HAP-1 (cell line): ENCODE results near the gene MRTFB.

Experiments used
- DNase-seq, 2 experiments: peaks; one replicate each; pipeline ENCODE4 v3.0.0-alpha.2; 2016 to 2020; ENCODE audit warnings: low spot score in 2 of 2
- H3K27me3 ChIP-seq: fragments of 250-450 bp; sonication (Bioruptor Pico); 2 replicates; pipeline ENCODE4 v1.5.1; 2020; ENCODE audit warnings: low read depth, mild to moderate bottlenecking, moderate library complexity
- H3K36me3 ChIP-seq: fragments of 250-450 bp; sonication (Bioruptor Pico); replicated peaks from 2 replicates; pipeline ENCODE4 v1.5.1; 2020; ENCODE audit warnings: mild to moderate bottlenecking
- H3K4me1 ChIP-seq: fragments of 250-450 bp; sonication (Bioruptor Pico); 2 replicates; pipeline ENCODE4 v1.5.1; 2020; ENCODE audit warnings: mild to moderate bottlenecking
- H3K4me3 ChIP-seq: fragments of 250-450 bp; sonication (Bioruptor Pico); 2 replicates; pipeline ENCODE4 v1.5.1; 2020; ENCODE audit warnings: mild to moderate bottlenecking, moderate library complexity
- H3K9me3 ChIP-seq: fragments of 250-450 bp; sonication (Bioruptor Pico); 2 replicates; pipeline ENCODE4 v1.5.1; 2020; ENCODE audit warnings: mild to moderate bottlenecking, moderate library complexity
- in situ Hi-C: fragments of 300-500 bp; cut with MboI; formaldehyde crosslinking; loops from 3 replicates; pipeline ENCODE4 v1.14.3; 2020; ENCODE audit warnings: low sequenced_read_pairs, inconsistent platforms, mixed read lengths

MRTFB gene

GRCh38 chr16:14301169-14302030, 230.3 kb downstream of the MRTFB start:
- H3K9me3 ChIP-seq = no peaks in the 10 kb centered on the region
- H3K4me3 ChIP-seq = peak overlapping the region; percentile 31
- H3K27me3 ChIP-seq = no peaks in the 10 kb centered on the region
- peaks cover 14% of the 10 kb centered on the region for H3K4me1 ChIP-seq
- H3K36me3 ChIP-seq = no peaks in the 10 kb centered on the region
- peak in 1 of 2 experiments; percentile 29 for DNase-seq
- in situ Hi-C loops = loop anchor here (5.0 to 10.0 kb wide), 2 partner anchors 73 to 226 kb away; no protein-coding TSS in a partner anchor

DNA sequence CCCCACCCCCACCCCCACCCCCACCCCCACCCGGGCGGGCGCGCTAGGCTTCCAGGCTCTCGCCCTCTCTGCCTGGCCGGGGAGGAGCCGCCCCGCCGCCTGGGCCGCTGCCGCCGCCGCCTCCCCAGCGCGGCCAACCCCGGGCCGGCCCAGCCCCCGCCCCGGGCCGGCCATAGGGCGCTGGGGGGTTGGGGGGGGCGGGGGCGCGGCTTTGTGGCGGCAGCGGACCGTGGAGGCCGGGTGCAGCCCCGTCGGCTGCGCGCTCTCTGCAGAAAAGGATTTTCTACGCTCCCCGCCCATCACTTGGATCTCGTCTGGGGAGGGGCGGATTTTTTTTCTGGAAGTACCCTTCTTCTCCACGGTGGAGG, 230.9 kb downstream of the MRTFB start:
- DNase-seq = peak; percentile 53 to 77
- Histone ChIP-seq H3K27me3 (no peaks in the 10 kb centered on the region), H3K36me3 (no peaks in the 10 kb centered on the region), H3K4me1 (peaks cover 14% of the 10 kb centered on the region), H3K4me3 (peak overlapping the region; percentile 64), H3K9me3 (no peaks in the 10 kb centered on the region)
- in situ Hi-C loops = loop anchor here (5.0 to 10.0 kb wide), 2 partner anchors 73 to 225 kb away; no protein-coding TSS in a partner anchor

DNA sequence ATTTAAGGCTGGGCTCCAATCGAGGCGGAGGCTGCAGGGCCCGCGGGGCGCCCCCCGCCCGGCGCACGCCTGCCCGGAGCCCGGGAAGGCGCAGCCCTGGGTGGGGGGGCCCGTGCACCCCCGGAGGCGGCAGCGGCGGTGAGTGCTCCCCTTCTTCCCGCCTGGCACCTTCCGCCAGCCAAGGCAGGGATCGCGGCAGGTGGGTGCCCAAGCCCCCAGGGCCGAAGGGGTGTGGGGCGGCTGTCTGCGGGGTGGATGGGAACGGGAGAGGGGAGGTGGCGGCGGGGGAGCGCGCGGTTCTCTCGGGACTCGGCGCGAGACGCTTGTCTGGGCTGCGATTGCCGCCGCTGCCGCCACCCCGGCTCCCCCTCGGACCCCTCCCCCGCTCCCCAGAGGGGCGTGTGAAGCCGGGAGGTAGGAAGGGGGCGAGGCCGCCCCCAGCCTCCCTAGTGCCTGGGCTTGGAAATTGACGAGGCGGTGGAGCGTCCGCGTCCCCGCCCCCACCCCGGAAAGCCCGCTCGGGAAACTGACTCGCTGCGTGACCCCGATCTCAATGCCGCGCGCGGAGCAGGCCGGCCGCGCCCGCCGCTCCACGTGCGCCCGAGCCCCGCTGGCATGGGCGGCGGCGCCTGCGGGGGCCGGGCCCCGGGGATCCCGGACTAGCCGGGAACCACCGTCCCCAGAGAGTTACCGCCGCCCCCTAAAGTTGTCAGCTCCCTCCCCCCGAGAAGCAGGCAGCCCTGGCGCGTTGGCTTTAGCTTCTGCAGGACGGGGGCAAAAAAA, 231.5 kb downstream of the MRTFB start:
- in situ Hi-C loops = loop anchor here (5.0 to 10.0 kb wide), 2 partner anchors 72 to 225 kb away; no protein-coding TSS in a partner anchor
- Histone ChIP-seq H3K36me3 (no peaks in the 10 kb centered on the region), H3K4me1 (peaks cover 14% of the 10 kb centered on the region), H3K4me3 (peak overlapping the region; percentile 64), H3K9me3 (no peaks in the 10 kb centered on the region), H3K27me3 (no peaks in the 10 kb centered on the region)
- DNase-seq = peak in 1 of 2 experiments; percentile 70

GRCh38 chr16:14303182-14303618, 232.1 kb downstream of the MRTFB start:
- Histone ChIP-seq H3K9me3 (no peaks in the 10 kb centered on the region), H3K4me3 (peak overlapping the region; percentile 64), H3K27me3 (no peaks in the 10 kb centered on the region), H3K36me3 (no peaks in the 10 kb centered on the region), H3K4me1 (peaks cover 14% of the 10 kb centered on the region)
- in situ Hi-C loops = loop anchor here (5.0 to 10.0 kb wide), 2 partner anchors 72 to 224 kb away; no protein-coding TSS in a partner anchor
- DNase-seq = peak in 1 of 2 experiments; percentile 37

DNA sequence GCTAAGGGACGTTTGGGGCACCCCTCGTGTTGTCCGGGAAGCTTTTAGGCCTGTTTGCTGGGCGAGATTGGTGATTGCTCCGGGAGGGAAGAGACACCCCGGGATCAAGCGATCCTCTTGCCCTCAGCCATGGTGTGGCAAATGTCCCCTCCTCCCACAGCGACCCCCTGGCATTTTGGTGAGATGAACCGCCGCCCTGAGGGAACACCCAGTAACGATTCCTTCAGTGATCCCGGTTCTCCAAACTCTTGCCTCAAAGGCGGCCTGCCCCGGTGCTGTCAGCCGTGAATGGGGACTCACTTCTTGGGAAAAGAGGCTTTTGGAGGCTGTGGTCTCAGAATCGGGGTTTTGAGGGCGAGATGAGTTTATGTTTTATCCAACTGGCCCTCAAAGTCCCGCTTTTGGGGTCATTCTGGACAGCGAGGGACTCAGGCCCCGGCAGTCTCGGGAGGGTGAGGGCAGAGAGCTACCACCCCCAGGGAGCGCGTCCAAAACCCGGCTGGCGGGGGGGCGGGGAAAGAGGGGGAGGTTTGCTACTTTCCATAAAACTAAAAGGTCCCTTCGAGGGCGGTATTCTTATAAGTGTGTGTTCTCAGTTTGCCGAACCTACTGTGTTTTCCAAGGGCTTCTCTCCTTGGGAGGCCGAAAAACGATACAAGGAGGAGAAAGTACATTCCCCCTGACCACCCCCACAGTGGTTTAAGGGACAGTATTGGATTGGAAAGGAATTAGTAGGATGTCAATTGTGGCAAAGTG, 232.7 kb downstream of the MRTFB start:
- in situ Hi-C loops = loop anchor here (5.0 to 10.0 kb wide), 2 partner anchors 71 to 223 kb away; no protein-coding TSS in a partner anchor
- peaks cover 14% of the 10 kb centered on the region for H3K4me1 ChIP-seq
- no peaks in the 10 kb centered on the region for H3K27me3 ChIP-seq
- H3K9me3 ChIP-seq = no peaks in the 10 kb centered on the region
- H3K4me3 ChIP-seq = peak overlapping the region; percentile 64
- peak in 1 of 2 experiments; percentile 47 for DNase-seq
- H3K36me3 ChIP-seq = no peaks in the 10 kb centered on the region

DNA sequence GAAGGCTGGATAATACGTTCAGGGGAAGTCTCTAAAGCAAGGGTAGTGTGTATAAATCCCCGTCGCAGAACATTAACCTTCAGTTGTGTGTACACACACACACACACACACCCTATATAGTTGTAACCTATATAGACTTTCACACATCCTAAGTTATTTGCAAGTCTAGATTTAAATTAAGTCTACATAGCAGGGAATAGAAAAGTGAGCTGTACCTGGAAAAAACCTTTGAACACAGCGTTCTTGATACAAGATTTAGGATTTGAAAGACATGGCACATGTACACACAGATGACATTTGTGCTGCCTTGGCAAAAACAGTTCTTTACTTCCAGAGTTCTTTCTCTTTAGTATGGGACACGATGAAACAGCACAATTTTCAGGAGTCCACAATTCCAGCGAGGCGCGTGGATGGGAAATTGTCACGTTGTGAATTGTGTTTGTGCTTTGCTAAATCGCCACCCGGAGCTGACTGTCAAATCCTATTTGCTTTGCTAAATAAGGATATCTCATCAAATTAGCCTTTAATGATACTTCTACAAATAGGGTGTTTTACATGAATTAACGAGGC, 233.9 kb downstream of the MRTFB start:
- Histone ChIP-seq H3K27me3 (no peaks in the 10 kb centered on the region), H3K4me1 (peaks cover 14% of the 10 kb centered on the region), H3K36me3 (no peaks in the 10 kb centered on the region), H3K9me3 (no peaks in the 10 kb centered on the region), H3K4me3 (no peak overlapping the region)
- no peak for DNase-seq
- in situ Hi-C loops = loop anchor here (5.0 to 10.0 kb wide), 2 partner anchors 70 to 222 kb away; no protein-coding TSS in a partner anchor

- no peaks in the 10 kb centered on the region for H3K36me3 ChIP-seq
- no peaks in the 10 kb centered on the region for H3K27me3 ChIP-seq
- H3K4me3 ChIP-seq = no peak overlapping the region
- H3K4me1 ChIP-seq = peaks cover 11% of the 10 kb centered on the region
- no peaks in the 10 kb centered on the region for H3K9me3 ChIP-seq
- DNase-seq = no peak
- in situ Hi-C loops = loop anchor here (10.0 kb wide), 1 partner anchor 68 kb away; no protein-coding TSS in a partner anchor
Observed at GRCh38 chr16:14306485-14307058, 235.5 kb downstream of the MRTFB start.

GRCh38 chr16:14307059-14307526, 236.0 kb downstream of the MRTFB start:
- H3K27me3 ChIP-seq = no peaks in the 10 kb centered on the region
- no peak for DNase-seq
- H3K4me1 ChIP-seq = peaks cover 11% of the 10 kb centered on the region
- no peaks in the 10 kb centered on the region for H3K9me3 ChIP-seq
- H3K36me3 ChIP-seq = no peaks in the 10 kb centered on the region
- in situ Hi-C loops = loop anchor here (10.0 kb wide), 1 partner anchor 68 kb away; no protein-coding TSS in a partner anchor
- no peak overlapping the region for H3K4me3 ChIP-seq

DNA sequence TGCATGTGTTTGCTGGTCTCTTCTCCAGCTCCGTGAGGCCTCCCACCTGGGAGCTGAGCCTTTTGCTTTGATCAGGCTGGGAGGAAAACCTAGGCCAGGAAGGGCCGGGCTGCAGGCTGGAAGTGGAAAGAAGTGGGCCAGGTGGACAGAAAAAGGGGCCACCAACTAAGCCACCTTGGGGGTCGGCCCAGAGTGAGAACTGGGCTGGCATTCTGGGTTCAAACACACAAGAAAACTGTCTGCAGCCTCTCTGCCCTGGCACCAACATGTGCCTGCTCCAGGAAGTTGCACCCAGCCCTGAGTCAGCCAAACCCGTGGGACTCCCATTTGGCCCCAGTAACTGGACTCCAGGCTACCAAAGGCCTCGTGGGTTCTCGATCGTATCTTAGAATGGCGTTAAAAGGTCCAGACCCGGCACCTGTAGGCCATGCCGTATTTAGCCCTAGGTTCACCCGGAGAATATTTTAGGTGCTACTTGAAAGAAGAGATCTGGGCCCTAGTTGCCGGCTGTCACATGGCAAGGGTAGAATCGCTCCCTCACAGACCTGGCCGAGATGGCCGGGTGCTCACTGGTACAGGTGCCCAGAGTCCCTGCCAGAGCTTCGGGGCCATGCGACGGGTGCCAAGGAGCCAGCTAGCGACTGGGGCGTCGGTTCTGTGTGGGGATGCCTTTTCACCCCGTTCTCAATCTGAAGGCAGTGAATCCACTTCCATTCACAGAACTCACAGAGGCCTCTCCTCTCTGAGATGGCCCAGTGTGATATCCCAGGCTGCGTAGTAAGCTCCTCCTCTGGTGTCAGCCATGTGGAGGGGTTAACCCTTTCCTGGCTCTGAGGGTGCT, 236.6 kb downstream of the MRTFB start:
- no peak overlapping the region for H3K4me3 ChIP-seq
- DNase-seq = no peak
- H3K9me3 ChIP-seq = no peaks in the 10 kb centered on the region
- in situ Hi-C loops = loop anchor here (10.0 kb wide), 1 partner anchor 67 kb away; no protein-coding TSS in a partner anchor
- H3K36me3 ChIP-seq = no peaks in the 10 kb centered on the region
- no peaks in the 10 kb centered on the region for H3K27me3 ChIP-seq
- peaks cover 11% of the 10 kb centered on the region for H3K4me1 ChIP-seq

DNA sequence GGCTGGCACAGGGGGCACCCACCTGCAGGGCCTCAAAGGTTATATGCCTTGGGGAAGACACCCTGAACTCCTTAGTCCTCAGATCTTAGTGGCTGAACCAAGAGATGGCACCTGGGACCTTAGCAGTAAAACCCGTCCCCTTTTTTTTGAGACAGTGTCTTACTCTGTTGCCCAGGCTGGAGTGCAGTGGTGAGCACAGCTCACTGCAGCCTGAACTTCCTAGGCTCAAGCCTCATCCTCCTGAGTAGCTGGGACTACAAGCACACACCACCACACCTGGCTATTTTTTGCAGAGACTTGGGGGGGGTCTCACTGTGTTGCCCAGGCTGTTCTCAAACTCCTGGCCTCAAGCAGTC, 237.2 kb downstream of the MRTFB start:
- Histone ChIP-seq H3K4me3 (no peak overlapping the region), H3K9me3 (no peaks in the 10 kb centered on the region), H3K36me3 (no peaks in the 10 kb centered on the region), H3K4me1 (peaks cover 11% of the 10 kb centered on the region), H3K27me3 (no peaks in the 10 kb centered on the region)
- in situ Hi-C loops = loop anchor here (10.0 kb wide), 1 partner anchor 66 kb away; no protein-coding TSS in a partner anchor
- no peak for DNase-seq

- no peak for DNase-seq
- H3K9me3 ChIP-seq = no peaks in the 10 kb centered on the region
- H3K27me3 ChIP-seq = no peaks in the 10 kb centered on the region
- H3K4me1 ChIP-seq = peaks cover 7% of the 10 kb centered on the region
- no peak overlapping the region for H3K4me3 ChIP-seq
- H3K36me3 ChIP-seq = no peaks in the 10 kb centered on the region
- in situ Hi-C loops = loop anchor here (10.0 kb wide), 1 partner anchor 66 kb away; no protein-coding TSS in a partner anchor
Observed at GRCh38 chr16:14309001-14309886, 238.1 kb downstream of the MRTFB start.
